Measurements from ENCODE around the gene NEDD4L.
A peak's percentile ranks its signal among the peaks of the same experiment; 100 is the strongest.

Gene NEDD4L

DNA sequence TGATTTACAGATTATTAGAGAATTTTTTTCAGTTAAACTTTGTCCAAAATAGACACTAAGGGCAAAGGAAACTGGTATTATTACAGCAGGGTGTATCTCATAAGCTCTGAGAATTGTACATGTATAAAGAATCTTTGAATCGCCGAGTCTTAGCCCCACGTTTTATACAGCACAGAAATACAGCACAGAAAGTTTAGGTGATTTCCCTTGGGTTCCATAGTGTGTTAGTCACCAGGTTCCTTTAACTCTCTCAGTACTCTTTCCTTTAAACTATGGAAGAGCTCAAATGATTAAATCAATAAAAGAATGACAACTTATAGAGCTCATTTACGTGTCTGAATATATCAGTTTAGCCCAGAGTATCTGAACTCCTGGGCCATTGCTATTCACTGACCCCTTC, 256.8 kb downstream of the NEDD4L start:
- DNase-seq: no peak

DNA sequence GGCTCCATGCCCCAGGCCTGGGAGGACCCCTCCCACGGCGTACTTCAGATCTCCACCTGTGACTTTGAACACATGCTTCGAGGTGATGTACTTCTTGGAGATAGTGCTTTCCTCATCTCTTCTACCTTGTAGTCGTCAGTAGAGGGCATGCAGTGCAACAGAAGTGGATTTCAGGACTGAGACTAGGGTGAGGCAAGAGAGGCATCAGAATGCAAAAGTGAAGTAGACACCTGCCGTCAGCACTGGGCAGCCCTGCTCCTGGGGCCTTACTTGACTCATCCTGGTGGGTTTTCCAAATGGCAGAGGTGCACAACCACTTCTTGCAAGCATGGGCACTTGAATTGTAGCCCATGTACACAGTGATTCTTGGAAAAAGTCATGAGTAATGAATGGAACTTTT, 258.8 kb downstream of the NEDD4L start:
- DNase-seq: no peak

DNA sequence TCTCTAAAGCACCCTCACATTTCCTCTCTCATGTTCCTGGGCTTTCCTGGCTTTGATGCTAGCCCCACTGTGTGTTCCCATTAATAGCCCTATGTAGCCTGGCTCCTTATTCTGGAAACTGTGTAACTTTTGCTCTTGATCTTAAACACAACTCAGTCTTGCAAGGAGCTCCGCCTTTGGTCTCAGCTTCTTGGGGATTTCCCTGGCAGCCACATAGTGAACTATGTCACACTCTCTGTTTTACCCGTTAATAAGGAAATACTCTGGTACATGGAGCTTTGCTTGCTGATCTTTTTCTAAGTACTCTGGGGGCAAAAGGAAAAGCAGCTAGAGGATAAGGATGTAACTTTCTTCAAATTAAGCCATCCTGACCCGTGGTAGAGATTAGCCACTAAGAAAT, 259.3 kb downstream of the NEDD4L start:
- peak; percentile 41 for DNase-seq

DNA sequence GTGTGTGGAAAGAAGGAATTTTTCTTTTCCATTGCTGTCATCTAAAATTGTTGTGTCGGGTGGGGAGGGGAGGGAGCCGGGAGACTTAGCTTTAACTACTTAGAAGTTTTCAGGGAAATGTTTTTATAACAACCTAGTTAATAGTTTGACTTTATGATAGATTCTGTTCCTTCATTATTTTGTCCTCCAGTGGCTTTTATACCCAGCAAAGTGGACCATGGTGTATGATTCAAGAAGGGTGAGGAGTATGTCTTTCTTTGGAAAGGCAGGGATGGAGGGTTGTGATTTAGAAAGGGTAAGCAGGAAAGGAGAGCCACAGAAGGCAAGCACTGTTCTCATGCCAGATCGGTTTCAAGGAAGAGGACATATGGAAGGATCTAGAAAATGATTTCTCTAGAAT, 261.8 kb downstream of the NEDD4L start:
- DNase-seq: no peak

DNA sequence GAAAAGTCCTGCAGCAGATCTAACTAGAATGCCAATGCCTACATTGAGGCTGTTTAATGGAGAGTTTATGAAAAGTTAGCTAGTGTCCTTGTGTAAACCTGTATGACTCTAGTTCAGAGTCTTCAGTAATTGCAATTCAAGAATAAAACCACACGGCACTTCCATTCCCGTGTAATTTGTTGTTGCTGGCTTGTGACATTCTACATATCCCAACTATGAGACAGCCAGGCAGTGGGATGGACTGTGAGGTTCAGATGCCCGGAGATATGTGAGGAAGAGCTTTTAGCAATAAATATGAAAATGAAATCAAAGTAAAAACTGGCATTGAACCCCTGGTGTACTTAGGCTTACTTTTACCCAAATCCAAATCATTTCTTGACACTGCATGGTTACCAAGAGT, 263.4 kb downstream of the NEDD4L start:
- DNase-seq: no peak

DNA sequence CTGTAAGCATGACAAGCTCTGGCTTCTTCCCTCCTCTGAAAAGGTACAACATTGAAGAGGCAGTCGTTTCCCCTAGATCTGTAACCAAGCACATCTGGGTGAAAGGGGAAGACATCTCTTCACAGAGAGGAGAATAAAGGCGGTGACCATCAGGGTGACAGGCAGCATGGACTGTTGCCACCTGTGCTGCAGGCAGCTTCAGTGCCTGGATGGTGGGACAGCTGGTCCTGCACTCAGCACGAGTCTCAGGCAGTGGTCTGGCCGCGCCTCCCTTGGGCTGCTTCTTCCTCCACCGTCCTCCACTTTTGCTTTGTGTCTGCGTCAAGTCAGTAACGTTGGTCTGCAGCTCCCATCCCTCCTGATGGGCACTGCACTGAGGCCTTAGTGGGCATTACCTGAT, 264.4 kb downstream of the NEDD4L start:
- no peak for DNase-seq

DNA sequence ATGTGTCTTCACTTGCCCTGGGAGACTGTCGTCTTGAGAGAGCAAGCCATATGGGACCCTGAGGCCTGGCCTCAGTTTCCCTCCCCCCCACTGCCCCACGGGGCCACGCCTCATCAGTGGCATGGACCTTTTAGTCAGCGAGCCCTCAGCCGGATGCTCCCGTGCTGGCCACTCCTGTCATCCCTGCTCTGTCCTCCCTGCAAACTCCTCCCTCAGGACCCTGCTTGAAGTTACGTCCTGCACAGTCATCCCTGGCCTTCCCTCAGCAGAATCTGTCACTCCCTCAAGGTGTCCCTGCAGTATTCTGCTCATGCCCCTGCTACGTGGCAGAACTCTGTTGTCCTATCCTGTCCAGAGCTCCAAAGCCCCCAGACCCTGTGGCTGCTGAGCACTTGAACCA, 265.1 kb downstream of the NEDD4L start:
- DNase-seq: no peak

DNA sequence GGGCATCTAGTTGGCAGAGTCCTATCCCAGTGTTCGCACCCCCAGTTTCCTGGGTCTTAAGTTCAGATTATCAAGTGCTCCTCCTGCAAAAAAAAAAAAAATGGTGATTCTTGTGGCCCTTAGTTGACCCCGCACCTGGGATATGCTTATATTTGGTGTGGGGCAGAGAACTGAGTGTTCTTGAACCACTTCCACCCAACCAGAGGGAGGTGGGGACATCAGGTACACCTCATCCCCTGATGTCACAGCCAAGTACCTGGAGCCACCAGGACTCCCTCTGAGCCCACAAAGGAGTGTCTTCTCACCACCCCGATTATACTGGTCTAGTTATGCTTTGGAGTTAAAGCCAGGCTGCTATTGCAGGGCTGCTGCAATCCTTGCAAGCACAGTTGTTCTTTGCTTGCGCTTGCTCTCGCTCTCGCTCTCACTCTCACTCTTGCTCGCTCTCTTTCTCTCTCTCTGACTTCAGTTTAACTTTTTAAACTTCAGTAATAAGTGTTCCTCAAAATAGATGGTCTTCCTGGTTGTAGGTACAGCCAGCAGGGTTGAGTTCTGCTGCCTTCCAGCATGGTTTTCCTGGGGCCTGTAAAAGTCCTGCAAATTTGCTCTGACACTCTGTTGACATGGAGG, 265.7 kb downstream of the NEDD4L start:
- no peak for DNase-seq

DNA sequence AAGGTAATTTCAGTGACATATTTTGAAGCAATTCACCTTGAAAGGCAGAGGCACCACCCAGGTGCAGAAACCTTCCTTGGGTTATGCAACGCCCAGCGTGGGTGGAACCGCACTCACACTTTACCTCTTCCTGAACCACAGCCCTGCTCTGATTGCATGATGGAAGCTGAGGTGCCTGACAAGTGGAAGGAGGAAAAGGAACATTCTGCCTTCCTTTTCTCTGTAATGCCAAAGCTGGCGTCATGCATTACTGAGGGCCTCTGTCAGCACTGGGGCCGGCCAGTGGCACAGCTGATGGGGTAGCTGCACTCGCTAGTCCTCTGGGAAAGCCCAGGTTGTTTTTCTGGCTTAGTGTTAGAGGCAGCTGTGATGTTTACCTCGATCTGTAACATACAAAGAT, 266.5 kb downstream of the NEDD4L start:
- DNase-seq: peak; percentile 41

DNA sequence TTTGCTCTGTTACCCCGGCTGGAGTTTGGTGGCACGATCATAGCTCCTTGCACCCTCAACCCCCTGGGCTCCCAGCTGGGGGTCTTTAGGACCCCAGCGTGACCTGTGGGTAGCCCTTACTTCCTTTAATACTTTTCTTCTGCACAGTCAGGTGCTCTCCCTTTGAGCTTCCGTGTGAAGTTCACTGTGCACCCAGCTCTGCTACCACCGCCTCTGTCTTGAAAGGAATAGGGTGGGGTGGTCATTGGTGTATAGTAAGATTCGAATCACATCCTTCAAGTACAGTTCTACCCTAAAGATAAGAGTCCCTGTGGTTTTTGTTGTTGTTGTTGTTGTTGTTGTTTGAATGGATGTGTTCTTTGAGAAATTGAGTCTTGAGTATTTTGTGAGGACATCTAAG, 267.4 kb downstream of the NEDD4L start:
- no peak for DNase-seq

DNA sequence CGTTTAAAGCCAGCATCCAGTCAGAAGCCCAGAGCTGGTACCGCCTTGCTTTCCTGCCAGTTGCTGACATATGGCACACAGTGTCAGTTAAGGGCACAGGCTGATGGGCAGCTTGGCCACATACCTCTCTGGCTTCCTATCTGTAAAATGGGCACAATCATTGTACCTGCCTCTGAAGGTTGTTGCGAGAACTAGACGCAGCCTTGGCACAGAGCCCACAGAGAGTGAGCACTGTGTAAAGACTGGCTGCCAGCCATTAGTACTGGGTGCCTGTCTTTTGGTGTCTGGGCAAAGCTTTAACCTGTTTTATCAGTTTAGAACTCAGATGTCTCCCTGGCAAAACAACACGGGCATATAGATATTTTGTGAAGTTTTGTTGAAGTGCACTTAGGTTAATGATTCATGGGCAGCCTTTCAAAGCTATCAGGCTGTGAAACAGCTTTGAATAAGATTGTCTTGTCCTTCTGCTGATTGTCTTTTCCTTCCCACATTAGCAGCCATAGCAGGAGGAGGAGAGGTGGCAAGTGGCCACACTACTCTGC, 269.5 kb downstream of the NEDD4L start:
- no peak for DNase-seq

DNA sequence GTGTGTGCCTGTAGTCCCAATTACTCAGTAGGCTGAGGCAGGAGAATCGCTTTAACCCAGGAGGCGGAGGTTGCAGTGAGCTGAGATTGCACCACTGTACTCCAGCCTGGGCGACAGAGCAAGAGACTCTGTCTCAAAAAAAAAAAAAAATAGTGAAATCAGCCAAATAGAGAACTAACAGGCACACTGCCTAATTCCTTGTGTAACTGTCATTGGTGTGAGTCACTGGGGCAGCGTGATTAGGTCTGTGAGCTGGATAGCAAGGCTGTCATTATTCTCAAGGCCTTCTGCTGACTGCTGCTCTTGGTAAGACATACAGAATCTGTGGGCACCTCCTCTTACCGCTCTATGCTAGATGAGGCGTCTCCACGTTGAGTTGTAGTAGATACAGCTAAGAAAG, 270.3 kb downstream of the NEDD4L start:
- no peak for DNase-seq

DNA sequence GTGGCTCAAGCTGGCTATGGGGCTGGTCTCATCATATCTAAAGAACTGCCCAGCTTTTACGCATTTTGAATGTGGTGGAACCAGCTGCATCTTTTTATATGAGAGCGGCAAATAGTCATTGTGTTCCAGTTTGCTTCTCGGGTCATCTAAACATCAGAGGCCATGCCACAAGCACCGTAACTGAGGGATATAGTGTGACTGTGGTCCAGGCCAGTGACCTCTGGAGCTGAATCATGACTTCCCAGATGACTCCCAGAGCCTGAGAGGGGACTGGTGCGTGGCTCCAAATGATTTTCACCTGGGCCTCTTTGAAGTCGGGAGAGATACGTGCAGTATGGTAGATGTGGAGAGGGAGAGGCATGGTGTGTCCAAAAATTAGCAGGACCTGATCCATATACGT, 271.0 kb downstream of the NEDD4L start:
- no peak for DNase-seq

DNA sequence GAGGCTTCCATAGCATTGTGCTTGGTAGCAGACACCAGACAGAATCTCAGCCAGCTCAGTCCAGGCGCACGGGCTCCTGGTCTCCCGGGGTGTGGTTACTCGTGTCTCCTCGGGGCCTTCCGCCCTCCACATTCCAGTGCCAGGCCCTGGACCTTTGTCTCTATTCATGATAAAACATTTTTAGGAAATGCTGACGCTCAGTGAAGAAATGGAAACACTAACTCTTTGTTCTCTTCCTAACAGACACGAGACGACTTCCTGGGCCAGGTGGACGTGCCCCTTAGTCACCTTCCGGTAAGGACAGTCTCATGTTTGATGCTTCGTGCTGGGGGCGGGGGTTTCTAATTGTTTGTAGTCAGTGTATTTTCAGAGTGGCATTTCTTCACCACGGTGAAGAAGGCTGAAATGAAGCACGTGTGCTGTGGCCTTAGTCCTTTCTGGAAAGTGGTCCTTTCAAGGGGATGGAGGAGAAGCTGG, 271.8 kb downstream of the NEDD4L start:
- no peak for DNase-seq

DNA sequence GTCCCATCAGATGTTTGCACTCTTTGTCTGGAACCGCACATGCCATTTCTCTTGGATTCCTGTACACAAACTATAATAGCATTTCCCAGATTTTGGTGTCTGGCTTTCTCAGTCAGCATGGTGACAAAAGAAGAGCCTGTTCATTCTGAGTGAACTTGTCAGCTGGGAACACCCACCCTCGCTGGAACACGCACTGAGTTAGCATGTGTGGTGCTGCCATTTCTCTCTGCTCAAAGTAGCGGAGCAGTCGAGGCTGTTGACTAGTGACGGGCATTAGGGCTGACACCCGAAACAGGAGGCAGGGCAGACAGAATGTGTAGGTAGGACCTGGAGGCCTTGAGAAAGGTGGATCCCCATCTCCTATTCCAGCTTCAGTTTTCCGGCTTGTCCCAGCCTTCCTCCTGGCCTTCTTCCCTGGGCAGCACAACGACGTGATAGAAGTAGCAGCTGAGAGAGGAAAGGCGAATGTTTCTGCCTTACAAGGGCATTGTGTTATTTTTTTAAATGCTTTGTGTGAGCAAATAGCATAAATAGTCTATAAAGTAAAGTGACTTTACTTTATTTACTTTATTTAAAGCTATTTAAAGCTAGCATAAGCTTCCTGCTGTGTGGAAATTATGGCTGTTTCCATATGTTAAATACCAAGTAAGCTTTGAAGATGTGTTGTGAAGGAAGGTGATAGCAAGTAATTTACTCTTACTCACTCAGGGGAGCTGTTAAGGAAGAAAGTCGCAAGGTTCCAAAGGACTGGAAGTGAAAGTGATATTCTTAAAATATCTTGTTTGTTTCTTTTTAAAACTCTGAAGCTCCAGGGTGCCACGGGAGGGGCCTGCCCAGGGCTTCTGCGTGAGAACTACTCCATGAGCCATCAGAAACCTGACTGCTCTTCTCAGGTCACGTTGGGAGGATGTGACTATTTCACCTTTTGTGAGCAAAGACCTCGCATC, 272.6 kb downstream of the NEDD4L start:
- DNase-seq: no peak

DNA sequence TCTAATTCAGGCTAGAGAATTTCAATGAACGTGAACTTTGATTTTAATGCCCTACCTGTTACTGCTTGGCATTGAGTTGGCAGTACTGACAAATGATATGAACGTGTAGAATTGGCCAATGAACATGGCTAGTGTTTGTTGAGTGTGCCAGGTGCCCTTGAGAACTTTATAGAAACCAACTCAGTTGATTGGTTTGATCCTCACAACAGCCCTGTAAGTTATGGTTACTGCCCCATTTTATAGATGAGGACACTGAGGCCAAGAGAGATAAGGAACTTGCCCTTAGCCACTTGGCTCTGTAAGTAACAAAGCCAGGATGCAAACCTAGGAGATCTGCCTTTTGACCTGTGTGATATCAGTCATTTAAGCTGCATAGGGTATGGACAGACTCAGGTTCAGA, 275.7 kb downstream of the NEDD4L start:
- DNase-seq: no peak

DNA sequence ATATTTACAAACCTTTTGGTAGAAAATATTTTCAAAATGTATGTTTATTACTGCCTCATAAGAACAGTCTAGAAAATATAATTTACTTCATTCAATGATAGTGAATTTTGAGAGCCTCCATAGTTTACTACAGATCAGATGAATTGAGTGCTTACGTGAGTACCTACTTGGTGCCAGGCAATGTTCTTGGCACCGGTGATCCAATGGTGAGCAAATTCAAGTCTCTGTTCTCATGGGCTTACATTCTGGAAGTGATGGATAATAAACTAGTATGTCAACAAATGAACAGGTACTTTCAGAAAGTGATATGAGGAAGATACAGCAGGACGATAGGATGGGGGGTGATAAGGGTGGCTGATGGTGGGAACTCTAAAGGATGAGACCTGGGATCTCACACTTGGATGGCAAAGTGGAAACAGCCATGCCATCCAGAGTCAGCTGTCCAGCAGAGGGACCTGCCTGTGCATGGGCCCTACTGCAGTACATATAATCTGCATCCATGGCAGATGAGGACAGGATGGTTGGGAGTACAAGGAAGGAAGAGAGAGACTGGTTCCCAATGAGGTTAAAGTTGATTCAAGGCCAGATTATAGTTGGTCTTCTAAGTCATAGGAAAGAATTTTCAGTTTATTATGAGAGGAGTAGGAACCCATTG, 277.0 kb downstream of the NEDD4L start:
- DNase-seq: no peak

DNA sequence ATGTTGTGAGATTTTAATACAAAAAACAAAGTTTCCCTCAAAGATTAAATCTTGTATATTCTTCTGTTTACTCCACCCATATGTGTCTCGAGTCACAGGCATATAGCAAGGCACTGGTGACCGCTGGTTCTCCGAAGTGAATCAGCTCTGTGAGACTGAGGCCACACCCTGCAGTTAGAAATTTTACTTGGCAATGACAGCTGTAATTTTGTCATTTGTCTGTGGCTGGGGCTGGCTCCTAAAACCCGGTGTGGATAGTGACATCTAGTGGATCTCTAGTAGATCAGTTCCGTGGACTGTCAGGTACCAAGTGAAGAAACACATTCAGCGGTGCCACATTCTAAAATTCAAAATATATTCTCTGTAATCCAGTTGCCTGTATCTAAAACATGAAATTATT, 278.0 kb downstream of the NEDD4L start:
- DNase-seq: peak; percentile 67

DNA sequence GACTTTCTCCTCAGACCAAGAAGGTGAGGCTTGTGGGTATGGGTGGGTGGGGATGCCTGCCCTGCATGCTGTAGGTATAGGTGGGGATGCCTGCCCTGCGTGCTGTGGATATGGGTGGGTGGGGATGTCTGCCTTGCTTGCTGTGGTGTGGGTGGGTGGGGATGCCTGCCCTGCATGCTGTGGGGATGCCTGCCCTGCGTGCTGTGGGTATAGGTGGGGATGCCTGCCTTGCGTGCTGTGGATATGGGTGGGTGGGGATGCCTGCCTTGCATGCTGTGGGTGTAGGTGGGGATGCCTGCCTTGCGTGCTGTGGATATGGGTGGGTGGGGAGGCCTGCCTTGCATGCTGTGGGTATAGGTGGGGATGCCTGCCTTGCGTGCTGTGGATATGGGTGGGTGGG, 278.4 kb downstream of the NEDD4L start:
- no peak for DNase-seq

DNA sequence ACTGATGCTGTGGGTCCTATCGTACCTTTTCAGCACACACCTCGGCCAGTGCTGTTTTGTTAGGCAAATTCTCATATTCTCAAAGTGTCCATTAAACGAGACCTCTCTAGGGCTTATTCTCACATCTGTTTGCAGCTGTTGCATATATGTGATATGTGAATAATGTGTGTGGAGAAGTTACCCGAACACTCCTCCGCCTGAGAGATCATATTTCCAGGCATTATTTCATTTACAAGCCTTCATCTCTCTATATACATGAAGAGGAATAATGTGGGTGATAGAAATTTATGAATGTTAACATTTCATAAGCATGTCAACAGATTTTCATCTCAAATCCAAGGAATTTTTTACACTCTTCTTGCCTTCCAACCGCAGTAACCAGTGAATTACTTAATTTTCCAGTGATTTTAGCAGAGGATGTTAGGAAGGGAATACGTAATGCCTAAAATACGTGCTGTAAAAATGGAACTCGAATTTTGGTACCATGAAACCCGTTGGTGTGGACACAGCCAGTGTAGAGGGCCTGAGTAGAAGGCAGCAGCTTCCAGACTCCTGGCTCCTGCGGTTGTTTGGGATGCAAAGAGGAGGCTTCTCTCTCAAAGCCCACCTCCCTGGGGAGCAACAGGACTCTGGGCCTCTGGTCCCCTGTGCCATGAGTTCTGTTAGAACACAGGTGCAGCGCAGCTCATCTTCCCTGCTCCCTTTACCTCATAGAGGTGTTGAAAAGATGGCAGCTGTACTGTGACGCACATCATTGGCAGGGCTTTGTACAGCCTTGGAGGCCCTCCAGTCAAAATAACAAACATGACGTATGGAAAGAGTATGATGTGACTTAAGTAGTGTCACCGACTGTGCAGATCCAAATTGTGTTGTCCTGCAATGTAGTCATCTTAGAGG, 280.1 kb downstream of the NEDD4L start:
- DNase-seq: no peak

DNA sequence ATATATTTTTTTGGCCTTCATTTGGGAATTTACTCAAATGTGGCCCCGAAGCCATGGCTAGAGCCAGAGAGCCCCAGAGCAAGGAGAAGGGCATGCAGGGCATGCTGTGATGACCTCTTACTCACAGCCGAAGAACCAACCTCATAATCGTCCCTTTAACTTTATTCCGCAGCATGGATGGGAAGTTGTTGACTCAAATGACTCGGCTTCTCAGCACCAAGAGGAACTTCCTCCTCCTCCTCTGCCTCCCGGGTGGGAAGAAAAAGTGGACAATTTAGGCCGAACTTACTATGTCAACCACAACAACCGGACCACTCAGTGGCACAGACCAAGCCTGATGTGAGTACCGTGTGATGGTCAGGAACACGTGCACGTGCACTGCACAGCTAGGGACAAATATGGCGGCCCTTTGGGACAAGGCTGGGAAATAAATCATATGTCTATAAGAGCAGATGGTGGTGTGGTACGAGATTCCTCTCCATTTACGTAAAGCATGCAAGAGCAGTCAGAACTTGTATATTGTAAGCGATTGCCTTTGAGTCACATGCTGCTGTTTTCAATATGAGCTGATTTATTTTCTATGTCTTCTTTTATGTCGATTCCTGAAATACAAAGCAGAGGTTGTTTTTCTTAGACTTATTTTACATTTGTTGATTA, 280.9 kb downstream of the NEDD4L start:
- no peak for DNase-seq

DNA sequence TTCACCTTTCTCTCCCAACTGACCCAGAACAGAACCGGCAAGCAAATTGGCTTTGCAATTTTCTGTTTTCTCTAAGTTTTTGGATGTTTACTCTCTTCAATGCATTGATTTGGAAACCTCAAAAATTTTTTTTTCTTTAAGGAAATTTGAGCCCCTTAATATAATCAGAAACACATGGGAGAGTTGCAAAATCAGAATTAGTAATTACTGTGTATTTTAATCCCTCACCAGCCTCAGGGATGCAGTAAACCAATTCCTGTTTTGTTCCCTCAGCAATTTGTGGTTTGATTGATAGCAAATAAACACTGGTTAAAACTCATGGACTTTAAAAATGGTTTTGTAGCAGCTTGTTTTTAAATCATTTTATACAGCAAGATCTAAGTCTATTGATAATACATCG, 281.5 kb downstream of the NEDD4L start:
- no peak for DNase-seq
